Measurements from ENCODE around the gene ILRUN. TPM values are rescaled to one million over a fixed set of nuclear protein-coding genes. Genes with fewer than 3 reads are reported as not detected.

The ILRUN gene
- total and polyA plus RNA-seq, 7 donors, result 89.4 to 312 (median 175) TPM

- H3K4me1 ChIP-seq, result peaks cover 68% of the 10 kb centered on the region
- no peak for TF ChIP-seq CTCF (IDR thresholded peaks at IDR 0.05)
- no peaks in the 10 kb centered on the region for H3K27me3 ChIP-seq (ENCODE audit: insufficient read depth in 3 of 3, low read length in 2 of 3)
- ATAC-seq (no peak), DNase-seq (no peak)
- H3K36me3 ChIP-seq (ENCODE audit: insufficient read depth in 1 of 2, low read depth in 1 of 2), result peaks cover 0 to 28% of the 10 kb centered on the region in 2 donors
- no peaks in the 10 kb centered on the region for H3K9me3 ChIP-seq
- intact Hi-C loops (cut with DNase I), result loop anchor here in 1 of 2 donors (10.0 kb wide), 1 partner anchor 46 kb away; the partner anchor contains the start of gene ILRUN
- H3K27ac ChIP-seq, result no peak overlapping the region
- no peak overlapping the region for H3K4me3 ChIP-seq
Measured at GRCh38 chr6:34648806-34649205, 47.8 kb downstream of the ILRUN start.

Other genes starting within 250 kb of the ILRUN start
- under 1 TPM in 2 of 4 donors, not detected in 2; 0.11 TPM for gene PACSIN1, start 230.7 kb downstream of the ILRUN start, total RNA-seq
- under 1 TPM in 1 of 3 donors, not detected in 2; 0.17 TPM for gene PACSIN1, start 230.7 kb downstream of the ILRUN start, polyA plus RNA-seq
- gene SPDEF, start 140.4 kb downstream of the ILRUN start, total RNA-seq, result under 1 TPM in 2 of 4 donors, not detected in 2; 0.19 to 0.22 TPM
- under 1 TPM; 0.03 to 0.22 (median 0.21) TPM for gene SPDEF, start 140.4 kb downstream of the ILRUN start, polyA plus RNA-seq
- gene SNRPC, start 60.7 kb upstream of the ILRUN start, total RNA-seq, result 10 to 100 TPM; 77.0 to 97.7 (median 86.3) TPM
- 100 to 1,000 TPM; 123 to 198 (median 181) TPM for gene SNRPC, start 60.7 kb upstream of the ILRUN start, polyA plus RNA-seq
- gene BLTP3A, start 95.3 kb upstream of the ILRUN start, total RNA-seq, result 10 to 100 TPM; 16.5 to 34.7 (median 20.8) TPM
- gene BLTP3A, start 95.3 kb upstream of the ILRUN start, polyA plus RNA-seq, result 1 to 10 TPM; 4.2 to 9.6 (median 4.5) TPM
- gene TAF11, start 191.3 kb upstream of the ILRUN start, total RNA-seq, result 10 to 100 TPM; 17.4 to 25.8 (median 23.1) TPM
- gene TAF11, start 191.3 kb upstream of the ILRUN start, polyA plus RNA-seq, result 10 to 100 TPM; 31.8 to 71.8 (median 60.9) TPM
- gene ANKS1A, start 192.5 kb upstream of the ILRUN start, total RNA-seq, result 10 to 100 TPM in 1 of 4 donors, 1 to 10 TPM in 3; 6.1 to 12.4 (median 7.7) TPM
- gene ANKS1A, start 192.5 kb upstream of the ILRUN start, polyA plus RNA-seq, result 1 to 10 TPM; 3.9 to 5.7 (median 5.6) TPM

Data from psoas muscle (tissue), 8 donors.